HG03457 (cell line): ENCODE results near the gene OR5C1.
"Not testable (repeated sequence)": the region's sequence is repeated elsewhere in the genome, so short reads cannot be mapped to it uniquely, and the experiment has no call there.

Experiments
- ATAC-seq: cut with Tn5 transposase; IDR thresholded peaks from one replicate; pipeline ENCODE4 v1.9.1; 2021; ENCODE audit warnings: moderate number of reproducible peaks; ENCODE audit not compliant: unreplicated experiment

OR5C1 gene

GRCh38 chr9:122788831-122789230 is at the start of gene OR5C1:
OR5C1 (plus strand) TSS chr9:122788933; CDS start chr9:122788933, 0 bp downstream.
- ATAC-seq: no peak

GRCh38 chr9:122742003-122742402 is 46.7 kb upstream of the OR5C1 start, which contains the start of gene OR1L6:
OR1L6 (plus strand) TSS chr9:122742303; CDS start chr9:122749848, 7,545 bp downstream.
- no peak for ATAC-seq

- no peak for ATAC-seq
Measured at GRCh38 chr9:122754825-122755224, 33.9 kb upstream of the OR5C1 start.

GRCh38 chr9:122767817-122768216 is 20.9 kb upstream of the OR5C1 start:
- no peak for ATAC-seq

GRCh38 chr9:122777052-122777451 is 11.7 kb upstream of the OR5C1 start:
- no peak for ATAC-seq

GRCh38 chr9:122777935-122778627 is 10.7 kb upstream of the OR5C1 start:
- ATAC-seq: no peak

- no peak for ATAC-seq
Measured at GRCh38 chr9:122779181-122779580, 9.6 kb upstream of the OR5C1 start.

GRCh38 chr9:122780026-122780425 is 8.7 kb upstream of the OR5C1 start:
- no peak for ATAC-seq

- no peak for ATAC-seq
Measured at GRCh38 chr9:122781671-122782070, 7.1 kb upstream of the OR5C1 start.

- ATAC-seq: no peak
Measured at GRCh38 chr9:122785269-122785668, 3.5 kb upstream of the OR5C1 start.

- no peak for ATAC-seq
Measured at GRCh38 chr9:122786338-122786737, 2.4 kb upstream of the OR5C1 start.

GRCh38 chr9:122789256-122790046 is 718 bp downstream of the OR5C1 start:
- no peak for ATAC-seq

- ATAC-seq: no peak
Measured at GRCh38 chr9:122791872-122792669, 3.3 kb downstream of the OR5C1 start.

GRCh38 chr9:122797316-122798063 is 8.8 kb downstream of the OR5C1 start:
- ATAC-seq: no peak

GRCh38 chr9:122800066-122801060 is 11.6 kb downstream of the OR5C1 start, which contains the start of gene OR1K1:
OR1K1 (plus strand) TSS chr9:122800123; CDS start chr9:122800123, 0 bp downstream.
- ATAC-seq: no peak

GRCh38 chr9:122806661-122807060 is 17.9 kb downstream of the OR5C1 start:
- no peak for ATAC-seq

GRCh38 chr9:122807271-122807900 is 18.7 kb downstream of the OR5C1 start:
- no peak for ATAC-seq

GRCh38 chr9:122808141-122808540 is 19.4 kb downstream of the OR5C1 start:
- ATAC-seq: no peak

GRCh38 chr9:122809261-122809660 is 20.5 kb downstream of the OR5C1 start:
- ATAC-seq: not testable (repeated sequence)
